GM23338 (cell line): Measurements from ENCODE around the gene RAI14. TPM values are rescaled to one million over a fixed set of nuclear protein-coding genes. Genes with fewer than 3 reads are reported as not detected.

Experiments
- ATAC-seq: fragments of 200-7000 bp; cut with Tn5 transposase; 3 replicates; pipeline ENCODE4 v1.9.1; 2020
- DNase-seq: peaks from one replicate; pipeline ENCODE4 v3.0.0-alpha.2; 2015; ENCODE audit warnings: low spot score
- H2AFZ ChIP-seq: fragments of 200-600 bp; sonication (generic); 2 replicates; pipeline ENCODE4 v1.8.0; 2016; ENCODE audit warnings: antibody characterized with exemption, mild to moderate bottlenecking, moderate library complexity
- H3F3A ChIP-seq: fragments of 200-600 bp; sonication (generic); replicated peaks from 2 replicates; pipeline ENCODE4 v1.8.0; 2017; ENCODE audit warnings: antibody characterized with exemption, mixed run types, low read depth
- H3K27ac ChIP-seq: fragments of 200-600 bp; sonication (generic); 2 replicates; pipeline ENCODE4 v1.6.1; 2016; ENCODE audit warnings: low read depth
- H3K27me3 ChIP-seq: fragments of 200-600 bp; sonication (generic); 2 replicates; pipeline ENCODE4 v1.8.0; 2016; ENCODE audit warnings: mild to moderate bottlenecking, mixed run types, moderate library complexity; ENCODE audit not compliant: insufficient read depth
- H3K36me3 ChIP-seq: fragments of 200-600 bp; sonication (generic); 2 replicates; pipeline ENCODE4 v1.8.0; 2016; ENCODE audit warnings: mild to moderate bottlenecking; ENCODE audit not compliant: insufficient read depth
- H3K4me1 ChIP-seq: fragments of 200-600 bp; sonication (generic); 2 replicates; pipeline ENCODE4 v1.8.0; 2016; ENCODE audit warnings: mild to moderate bottlenecking, moderate library complexity; ENCODE audit not compliant: insufficient read depth
- H3K4me2 ChIP-seq: fragments of 200-600 bp; sonication (generic); 2 replicates; pipeline ENCODE4 v1.7.1; 2017; ENCODE audit warnings: mixed run types
- H3K4me3 ChIP-seq: fragments of 200-600 bp; sonication (generic); 2 replicates; pipeline ENCODE4 v1.6.1; 2016; ENCODE audit warnings: mixed run types
- H3K79me2 ChIP-seq: fragments of 200-600 bp; sonication (generic); replicated peaks from 2 replicates; pipeline ENCODE4 v1.8.0; 2017; ENCODE audit warnings: mild to moderate bottlenecking; ENCODE audit not compliant: insufficient read depth
- H3K9me2 ChIP-seq: fragments of 200-600 bp; sonication (generic); 2 replicates; pipeline ENCODE4 v1.8.0; 2017; ENCODE audit not compliant: insufficient read depth
- H4K20me1 ChIP-seq: fragments of 200-600 bp; sonication (generic); replicated peaks from 2 replicates; pipeline ENCODE4 v1.8.0; 2017; ENCODE audit warnings: mild to moderate bottlenecking; ENCODE audit not compliant: insufficient read depth
- H3K27ac Mint-ChIP-seq: 2 replicates; pipeline ENCODE4 v1.8.0; 2020; ENCODE audit warnings: inconsistent platforms, mild to moderate bottlenecking, moderate library complexity, mixed read lengths
- H3K27me3 Mint-ChIP-seq: 3 replicates; pipeline ENCODE4 v1.8.0; 2022; ENCODE audit warnings: low read depth, mild to moderate bottlenecking, moderate library complexity, mixed read lengths, inconsistent platforms; ENCODE audit not compliant: insufficient read depth, poor library complexity
- H3K36me3 Mint-ChIP-seq: 3 replicates; pipeline ENCODE4 v1.8.0; 2021; ENCODE audit warnings: low read depth, mild to moderate bottlenecking, inconsistent platforms, moderate library complexity, mixed read lengths
- H3K4me1 Mint-ChIP-seq: 3 replicates; pipeline ENCODE4 v1.8.0; 2020; ENCODE audit warnings: mild to moderate bottlenecking, inconsistent platforms, mixed read lengths
- H3K4me3 Mint-ChIP-seq: 3 replicates; pipeline ENCODE4 v1.8.0; 2021; ENCODE audit warnings: moderate library complexity, mild to moderate bottlenecking, inconsistent platforms, mixed read lengths
- H3K9me3 Mint-ChIP-seq: 3 replicates; pipeline ENCODE4 v1.8.0; 2020; ENCODE audit warnings: moderate library complexity, mild to moderate bottlenecking, inconsistent platforms, mixed read lengths
- CREB1 ChIP-seq: fragments of 250-450 bp; sonication (Bioruptor Pico); IDR thresholded peaks from 2 replicates; pipeline ENCODE4 v1.5.0; 2020; ENCODE audit warnings: low read depth, mild to moderate bottlenecking, moderate library complexity
- CTCF ChIP-seq, 2 experiments: fragments of 200-600 bp in 1 of 2; sonication (generic) in 1 of 2; conservative IDR thresholded peaks; 2 replicates each; pipeline versions ENCODE4 v1.5.1 to v1.6.1; 2016 to 2017; ENCODE audit warnings: antibody characterized with exemption in 2 of 2, low read depth in 2 of 2, mild to moderate bottlenecking in 2 of 2, moderate library complexity in 1 of 2
- ETS1 ChIP-seq: IDR thresholded peaks from 2 replicates; pipeline ENCODE4 v1.6.1; 2016; ENCODE audit warnings: antibody characterized with exemption
- EZH2 ChIP-seq: fragments of 200-600 bp; sonication (generic); IDR thresholded peaks from one replicate; pipeline ENCODE4 v1.8.0; 2017; ENCODE audit warnings: antibody characterized with exemption, mild to moderate bottlenecking, low read depth; ENCODE audit not compliant: unreplicated experiment
- JUNB ChIP-seq: IDR thresholded peaks from one replicate; pipeline ENCODE4 v1.6.1; 2016; ENCODE audit warnings: antibody characterized with exemption; ENCODE audit not compliant: unreplicated experiment
- NANOG ChIP-seq: IDR thresholded peaks from 2 replicates; pipeline ENCODE4 v1.6.1; 2016; ENCODE audit warnings: antibody characterized with exemption, borderline replicate concordance
- POLR2AphosphoS5 ChIP-seq: IDR thresholded peaks from 2 replicates; pipeline ENCODE4 v1.6.1; 2016; ENCODE audit warnings: antibody characterized with exemption, low read depth
- STAT1 ChIP-seq: IDR thresholded peaks from one replicate; pipeline ENCODE4 v1.6.1; 2016; ENCODE audit warnings: antibody characterized with exemption; ENCODE audit not compliant: unreplicated experiment
- ZNF114 ChIP-seq: fragments of 250-450 bp; sonication (Bioruptor Pico); IDR thresholded peaks from 2 replicates; pipeline ENCODE4 v1.5.0; 2020; ENCODE audit warnings: mild to moderate bottlenecking, moderate library complexity
- ZNF331 ChIP-seq: fragments of 250-450 bp; sonication (Bioruptor Pico); IDR thresholded peaks from 2 replicates; pipeline ENCODE4 v1.5.0; 2020; ENCODE audit warnings: low read depth, mild to moderate bottlenecking, moderate library complexity
- ZNF462 ChIP-seq: fragments of 250-450 bp; sonication (Bioruptor Pico); IDR thresholded peaks from 2 replicates; pipeline ENCODE4 v1.5.0; 2020; ENCODE audit warnings: mild to moderate bottlenecking, moderate library complexity
- polyA plus RNA-seq: library from polyadenylated mRNA; unstranded; fragments of >200 nt; fragmentation: Nextera tagmentation; extraction: Ambion mirVana; gene quantifications from 2 replicates; pipeline ENCODE4 v1.2.1, GENCODE V29; 2016
- total RNA-seq: library from RNA; depleted of rRNA; stranded (reverse); fragments of >200 nt; shearing (Covaris generic); gene quantifications from 2 replicates; pipeline ENCODE4 v1.2.3, GENCODE V29; 2014

Gene RAI14
- total and polyA plus RNA-seq, 2 experiments from 2014 or later: 58.8 to 95.8 TPM

GRCh38 chr5:34660444-34660843 lies 4.3 kb downstream of the RAI14 start:
- H3K4me3 ChIP-seq: no peak overlapping the region
- Mint-ChIP-seq H3K9me3 (no peaks in the 10 kb centered on the region; the same call in 2 of the 3 replicates), H3K4me1 (peaks cover 28% of the 10 kb centered on the region), H3K27me3 (peaks cover 4% of the 10 kb centered on the region), H3K4me3 (no peak overlapping the region), H3K36me3 (peaks cover 30% of the 10 kb centered on the region), H3K27ac (0 out of 2 replicates have a peak overlapping the region, but pooled peaks have one; percentile 17)
- no peaks in the 10 kb centered on the region for H3K9me2 ChIP-seq
- peaks cover 84% of the 10 kb centered on the region for H3K79me2 ChIP-seq
- H3K4me1 ChIP-seq: peaks cover 48% of the 10 kb centered on the region
- no peak for DNase-seq
- H3K4me2 ChIP-seq: peak overlapping the region; percentile 31; the same call in 1 of the 2 replicates
- peak overlapping the region; percentile 40; the same call in 1 of the 2 replicates for H3K27ac ChIP-seq
- peaks cover 62% of the 10 kb centered on the region for H4K20me1 ChIP-seq
- peaks cover 4% of the 10 kb centered on the region for H3F3A ChIP-seq
- no peaks in the 10 kb centered on the region for H3K27me3 ChIP-seq
- ATAC-seq: no peak
- H2AFZ ChIP-seq: no peak overlapping the region
- peaks cover 4% of the 10 kb centered on the region for H3K36me3 ChIP-seq
- TF ChIP-seq CTCF (conservative IDR thresholded peaks at IDR 0.05; ENCODE audit: low read depth in 2 of 2) (no peak), ETS1 (no peak)

GRCh38 chr5:34663771-34664496 lies 7.8 kb downstream of the RAI14 start:
- no peak overlapping the region for H3K4me3 ChIP-seq
- H3K27me3 Mint-ChIP-seq: peaks cover 4% of the 10 kb centered on the region
- no peak for TF ChIP-seq ZNF114 (CRISPR knock-in tag)
- TF ChIP-seq EZH2: no peak
- TF ChIP-seq ZNF331: no peak
- TF ChIP-seq CREB1 (CRISPR knock-in tag): no peak
- TF ChIP-seq POLR2AphosphoS5: no peak
- no peak for TF ChIP-seq STAT1
- TF ChIP-seq ETS1: no peak
- no peak for TF ChIP-seq ZNF462
- TF ChIP-seq JUNB: no peak
- no peak for TF ChIP-seq NANOG

More at GRCh38 chr5:34663771-34664496, 7.8 kb downstream of the RAI14 start:
- no peak overlapping the region for H3K4me3 Mint-ChIP-seq
- no peak overlapping the region for H3K27ac ChIP-seq
- peaks cover 26% of the 10 kb centered on the region for H3K36me3 Mint-ChIP-seq
- no peak overlapping the region for H2AFZ ChIP-seq
- no peaks in the 10 kb centered on the region for H3K9me3 Mint-ChIP-seq
- DNase-seq (no peak), ATAC-seq (no peak)
- peaks cover 71% of the 10 kb centered on the region for H4K20me1 ChIP-seq
- H3K9me2 ChIP-seq: no peaks in the 10 kb centered on the region
- H3F3A ChIP-seq: no peaks in the 10 kb centered on the region
- no peaks in the 10 kb centered on the region for H3K27me3 ChIP-seq
- H3K4me1 ChIP-seq: peaks cover 45% of the 10 kb centered on the region
- no peak overlapping the region for H3K4me2 ChIP-seq
- H3K27ac Mint-ChIP-seq: no peak overlapping the region
- peaks cover 98% of the 10 kb centered on the region for H3K79me2 ChIP-seq
- peaks cover 33% of the 10 kb centered on the region; the same call in 2 of the 3 replicates for H3K4me1 Mint-ChIP-seq
- H3K36me3 ChIP-seq: peaks cover 4% of the 10 kb centered on the region
